ENCODE data around the gene FHOD3. TPM values are rescaled to one million over a fixed set of nuclear protein-coding genes. Genes with fewer than 3 reads are reported as not detected.

Gene FHOD3
- polyA plus RNA-seq, 1 experiment: 41.1 TPM

GRCh38 chr18:36623091-36623490 lies 325.6 kb downstream of the FHOD3 start:
- Histone ChIP-seq H3K4me3 (ENCODE audit: low read depth, low read length) (no peak overlapping the region), H3K9me3 (ENCODE audit: control insufficient read depth, insufficient read depth, low read length) (no peaks in the 10 kb centered on the region; the same call in 1 of the 2 replicates), H3K27me3 (ENCODE audit: control insufficient read depth, insufficient read depth, low read length) (no peaks in the 10 kb centered on the region), H3K27ac (ENCODE audit: low read depth, low read length) (no peak overlapping the region)
- POLR2A ChIA-PET: no interaction called here
- CTCF ChIA-PET: no interaction called here
- no peak for DNase-seq (ENCODE audit: low read depth, low spot score)
- TF ChIP-seq CTCF (IDR thresholded peaks at IDR 0.05; ENCODE audit: low read depth, low read length): no peak

- Histone ChIP-seq H3K27me3 (ENCODE audit: control insufficient read depth, insufficient read depth, low read length) (no peaks in the 10 kb centered on the region), H3K9me3 (ENCODE audit: control insufficient read depth, insufficient read depth, low read length) (no peaks in the 10 kb centered on the region; the same call in 1 of the 2 replicates), H3K27ac (ENCODE audit: low read depth, low read length) (no peak overlapping the region), H3K4me3 (ENCODE audit: low read depth, low read length) (no peak overlapping the region)
- ChIA-PET POLR2A (interaction anchor here (0.5 kb wide), 1 partner anchor 12 kb away, joined by 5 read pairs; no protein-coding TSS in a partner anchor), CTCF (no interaction called here)
- TF ChIP-seq CTCF (IDR thresholded peaks at IDR 0.05; ENCODE audit: low read depth, low read length): no peak
- no peak for DNase-seq (ENCODE audit: low read depth, low spot score)
Measured at GRCh38 chr18:36623681-36624190, 326.2 kb downstream of the FHOD3 start.

DNA sequence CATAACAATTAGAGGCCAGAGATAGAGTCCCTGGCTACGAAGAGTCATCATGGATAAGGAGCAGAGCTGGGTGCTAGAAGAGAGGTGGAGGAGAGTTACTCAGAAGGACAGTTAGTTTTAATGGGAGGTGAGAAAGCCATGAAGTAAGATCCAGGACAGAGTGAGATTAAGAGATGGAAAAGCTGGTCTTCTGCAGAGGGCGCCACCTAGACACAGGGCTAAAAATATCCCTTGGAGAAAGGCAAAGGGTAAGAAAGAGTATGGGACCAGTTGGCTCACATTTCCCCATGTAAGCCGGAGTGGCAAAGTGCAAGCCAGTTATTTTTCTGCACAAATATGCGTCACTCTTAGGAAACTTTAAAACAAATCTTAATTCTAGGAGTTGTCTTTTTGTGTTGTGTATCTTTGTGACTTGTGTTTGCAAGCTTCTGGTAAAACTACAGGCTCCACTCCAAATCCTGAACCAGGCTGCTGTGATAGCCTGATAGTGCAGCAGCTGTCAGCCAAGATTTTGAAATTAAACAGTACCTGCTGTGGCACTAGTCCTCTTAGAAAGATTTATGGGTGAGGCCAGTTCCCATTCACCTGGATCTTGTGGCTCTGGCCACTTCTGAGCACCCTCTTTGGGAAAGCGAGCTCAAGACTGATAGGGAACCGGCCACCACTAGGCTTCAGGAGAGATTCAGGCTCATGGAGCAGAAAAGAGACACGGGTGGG lies 327.1 kb downstream of the FHOD3 start:
- Histone ChIP-seq H3K27me3 (ENCODE audit: control insufficient read depth, insufficient read depth, low read length) (no peaks in the 10 kb centered on the region), H3K4me3 (ENCODE audit: low read depth, low read length) (no peak overlapping the region), H3K27ac (ENCODE audit: low read depth, low read length) (no peak overlapping the region), H3K9me3 (ENCODE audit: control insufficient read depth, insufficient read depth, low read length) (no peaks in the 10 kb centered on the region; the same call in 1 of the 2 replicates)
- no peak for DNase-seq (ENCODE audit: low read depth, low spot score)
- CTCF ChIA-PET: no interaction called here
- POLR2A ChIA-PET: interaction anchor here (0.5 kb wide), 1 partner anchor 12 kb away, joined by 5 read pairs; no protein-coding TSS in a partner anchor
- TF ChIP-seq CTCF (IDR thresholded peaks at IDR 0.05; ENCODE audit: low read depth, low read length): no peak

GRCh38 chr18:36625386-36625785 lies 327.9 kb downstream of the FHOD3 start:
- H3K27ac ChIP-seq (ENCODE audit: low read depth, low read length): no peak overlapping the region
- CTCF ChIA-PET: interaction anchor here (0.8 kb wide), 1 partner anchor 62 kb away, joined by 3 read pairs; no protein-coding TSS in a partner anchor
- H3K4me3 ChIP-seq (ENCODE audit: low read depth, low read length): no peak overlapping the region
- POLR2A ChIA-PET: no interaction called here
- DNase-seq (ENCODE audit: low read depth, low spot score): no peak
- TF ChIP-seq CTCF (IDR thresholded peaks at IDR 0.05; ENCODE audit: low read depth, low read length): no peak
- H3K9me3 ChIP-seq (ENCODE audit: control insufficient read depth, insufficient read depth, low read length): no peaks in the 10 kb centered on the region; the same call in 1 of the 2 replicates
- no peaks in the 10 kb centered on the region for H3K27me3 ChIP-seq (ENCODE audit: control insufficient read depth, insufficient read depth, low read length)

- DNase-seq (ENCODE audit: low read depth, low spot score): no peak
- TF ChIP-seq CTCF (IDR thresholded peaks at IDR 0.05; ENCODE audit: low read depth, low read length): no peak
- ChIA-PET CTCF (no interaction called here), POLR2A (no interaction called here)
- no peak overlapping the region for H3K27ac ChIP-seq (ENCODE audit: low read depth, low read length)
- H3K9me3 ChIP-seq (ENCODE audit: control insufficient read depth, insufficient read depth, low read length): no peaks in the 10 kb centered on the region; the same call in 1 of the 2 replicates
- no peaks in the 10 kb centered on the region for H3K27me3 ChIP-seq (ENCODE audit: control insufficient read depth, insufficient read depth, low read length)
- H3K4me3 ChIP-seq (ENCODE audit: low read depth, low read length): no peak overlapping the region
Measured at GRCh38 chr18:36627637-36628036, 330.1 kb downstream of the FHOD3 start.

Measured in AG04450 (cell line).